HCT116 (cell line): ENCODE results near the gene KNDC1. TPM values are rescaled to one million over a fixed set of nuclear protein-coding genes. Genes with fewer than 3 reads are reported as not detected.

Source experiments
- ATAC-seq: fragments of 200-7000 bp; cut with Tn5 transposase; 2 replicates; pipeline ENCODE4 v1.9.1; 2020; ENCODE audit warnings: mild to moderate bottlenecking, moderate library complexity
- BruUV-seq: library from RNA; stranded (reverse); fragments of 400-500 nt; replicated peaks from 2 replicates; lab custom pipeline; 2021; lab: Mats Ljungman, UMichigan
- CTCF ChIA-PET: fragments of 300-600 bp; sonication (Branson Sonifier 250); formaldehyde crosslinking; loops from one replicate; lab custom pipeline; 2021; ENCODE audit warnings: antibody characterized with exemption; lab: Charles Lee
- POLR2A ChIA-PET: fragments of 300-600, 350-600 bp; sonication (Branson Sonifier 250); formaldehyde crosslinking; loops from one replicate; lab custom pipeline; 2021; ENCODE audit warnings: antibody characterized with exemption; lab: Charles Lee
- RAD21 ChIA-PET, 2 experiments: fragments of 300-600 bp; sonication (Branson Sonifier 250); formaldehyde crosslinking; loops; one replicate each; lab custom pipeline; 2023; ENCODE audit warnings: low total read pairs in 2 of 2; ENCODE audit not compliant: uncharacterized antibody in 2 of 2, unreplicated experiment in 2 of 2, low non-redundant PET in 1 of 2; lab: Charles Lee
- DNase-seq: peaks from one replicate; pipeline ENCODE4 v3.0.0-alpha.2; 2010; ENCODE audit warnings: low read depth, low spot score
- H2AFZ ChIP-seq: fragments of 200-600 bp; shearing (Covaris generic), sonication (generic); 2 replicates; pipeline ENCODE4 v1.6.1; 2017; ENCODE audit warnings: low read depth, mixed run types, mixed read lengths, antibody characterized with exemption, low read length; ENCODE audit not compliant: poor library complexity, severe bottlenecking
- H3K27ac ChIP-seq: 2 replicates; pipeline ENCODE4 v1.5.1; 2012; ENCODE audit warnings: low read depth, low read length
- H3K27me3 ChIP-seq: fragments of 200-600 bp; sonication (generic); 2 replicates; pipeline ENCODE4 v1.6.1; 2016; ENCODE audit warnings: mixed run types, low read length, mixed read lengths; ENCODE audit not compliant: insufficient read depth
- H3K36me3 ChIP-seq, 2 experiments: fragments of 200-500 bp in 1 of 2; fragments of 200-600 bp in 1 of 2; sonication (Bioruptor generic) in 1 of 2; sonication (generic) in 1 of 2; 2 replicates each; pipeline versions ENCODE4 v1.5.1 to v1.6.1; 2014 to 2016; ENCODE audit warnings: low read length in 2 of 2, inconsistent platforms in 1 of 2, mixed read lengths in 1 of 2, mixed run types in 1 of 2; ENCODE audit not compliant: insufficient read depth in 2 of 2, control insufficient read depth in 1 of 2
- H3K4me1 ChIP-seq, 2 experiments: fragments of 200-600 bp in 1 of 2; sonication (generic) in 1 of 2; 2 replicates each; pipeline versions ENCODE4 v1.5.1 to v1.6.1; 2012 to 2017; ENCODE audit warnings: low read length in 2 of 2, inconsistent platforms in 1 of 2, mild to moderate bottlenecking in 1 of 2, mixed read lengths in 1 of 2, mixed run types in 1 of 2, moderate library complexity in 1 of 2; ENCODE audit not compliant: insufficient read depth in 2 of 2, control insufficient read depth in 1 of 2
- H3K4me2 ChIP-seq: fragments of 200-600 bp; sonication (generic); 2 replicates; pipeline ENCODE4 v1.6.1; 2017; ENCODE audit warnings: mixed run types, low read length, mixed read lengths
- H3K4me3 ChIP-seq, 2 experiments: fragments of 200-600 bp in 1 of 2; sonication (generic) in 1 of 2; replicated peaks in 1 of 2; 2 replicates each; pipeline ENCODE4 v1.5.1; 2011 to 2016; ENCODE audit warnings: low read length in 2 of 2, control low read depth in 1 of 2, low read depth in 1 of 2, mild to moderate bottlenecking in 1 of 2, mixed read lengths in 1 of 2, mixed run types in 1 of 2
- H3K79me2 ChIP-seq: fragments of 200-600 bp; sonication (generic); 2 replicates; pipeline ENCODE4 v1.6.1; 2017; ENCODE audit warnings: mild to moderate bottlenecking, mixed run types, low read length, moderate library complexity, mixed read lengths; ENCODE audit not compliant: insufficient read depth
- H3K9ac ChIP-seq: fragments of 200-600 bp; sonication (generic); 2 replicates; pipeline ENCODE4 v1.6.1; 2016; ENCODE audit warnings: low read length, mixed read lengths
- H3K9me2 ChIP-seq: fragments of 200-600 bp; sonication (generic), shearing (Covaris generic); 2 replicates; pipeline ENCODE4 v1.6.1; 2017; ENCODE audit warnings: mixed run types, mild to moderate bottlenecking, moderate library complexity; ENCODE audit not compliant: insufficient read depth
- H3K9me3 ChIP-seq, 2 experiments: fragments of 200-500 bp in 1 of 2; fragments of 200-600 bp in 1 of 2; sonication (Bioruptor generic) in 1 of 2; sonication (generic) in 1 of 2; 2 replicates each; pipeline ENCODE4 v1.6.1; 2014 to 2017; ENCODE audit warnings: low read length in 2 of 2, mixed read lengths in 2 of 2, inconsistent platforms in 1 of 2, low read depth in 1 of 2, mild to moderate bottlenecking in 1 of 2, mixed run types in 1 of 2, moderate library complexity in 1 of 2; ENCODE audit not compliant: control insufficient read depth in 1 of 2, insufficient read depth in 1 of 2
- H4K20me1 ChIP-seq: fragments of 200-600 bp; sonication (generic), shearing (Covaris generic); 2 replicates; pipeline ENCODE4 v1.6.1; 2017; ENCODE audit warnings: mixed run types, mild to moderate bottlenecking, moderate library complexity; ENCODE audit not compliant: insufficient read depth
- CBX3 ChIP-seq: IDR thresholded peaks from 2 replicates; pipeline ENCODE4 v1.6.1; 2012; ENCODE audit warnings: low read depth
- CEBPB ChIP-seq: IDR thresholded peaks from 2 replicates; pipeline ENCODE4 v1.6.1; 2012; ENCODE audit warnings: low read depth
- EGR1 ChIP-seq: IDR thresholded peaks from 2 replicates; pipeline ENCODE4 v1.6.1; 2012; ENCODE audit warnings: low read depth
- ELF1 ChIP-seq: IDR thresholded peaks from 2 replicates; pipeline ENCODE4 v1.6.1; 2012; ENCODE audit warnings: low read depth, borderline replicate concordance
- EZH2 ChIP-seq: fragments of 200-600 bp; sonication (generic); IDR thresholded peaks from 2 replicates; pipeline ENCODE4 v1.6.1; 2017; ENCODE audit warnings: antibody characterized with exemption, mixed run types
- FOSL1 ChIP-seq: IDR thresholded peaks from 2 replicates; pipeline ENCODE4 v1.6.1; 2012; ENCODE audit warnings: low read depth
- MAX ChIP-seq: IDR thresholded peaks from 2 replicates; pipeline ENCODE4 v1.6.1; 2012
- POLR2A ChIP-seq: IDR thresholded peaks from 2 replicates; pipeline ENCODE4 v1.7.0; 2011; ENCODE audit warnings: borderline replicate concordance; ENCODE audit not compliant: insufficient read depth, insufficient read length; ENCODE audit errors: extremely low read depth
- POLR2AphosphoS5 ChIP-seq: IDR thresholded peaks from 2 replicates; pipeline ENCODE4 v1.6.1; 2011; ENCODE audit warnings: mild to moderate bottlenecking, low read depth, low read length, moderate library complexity
- RAD21 ChIP-seq: IDR thresholded peaks from 2 replicates; pipeline ENCODE4 v1.6.1; 2012; ENCODE audit warnings: low read depth, mild to moderate bottlenecking
- REST ChIP-seq: IDR thresholded peaks from 2 replicates; pipeline ENCODE4 v1.6.1; 2012; ENCODE audit warnings: low read depth
- SP1 ChIP-seq: IDR thresholded peaks from 2 replicates; pipeline ENCODE4 v1.6.1; 2012; ENCODE audit warnings: low read depth
- SRF ChIP-seq: IDR thresholded peaks from 2 replicates; pipeline ENCODE4 v1.6.1; 2012; ENCODE audit warnings: low read depth
- ZFX ChIP-seq: fragments of 450-650 bp; IDR thresholded peaks from 2 replicates; pipeline ENCODE4 v1.6.1; 2017
- ZNF274 ChIP-seq: fragments of 200-500 bp; sonication (Bioruptor generic); IDR thresholded peaks from 2 replicates; pipeline ENCODE4 v1.6.1; 2014; ENCODE audit warnings: mild to moderate bottlenecking, low read depth, low read length, inconsistent platforms
- intact Hi-C: fragments of 100-400 bp; cut with micrococcal nuclease; formaldehyde crosslinking; loops from 2 replicates; pipeline ENCODE4 v1.10.0; 2022
- total RNA-seq: library from RNA; stranded (reverse); gene quantifications from one replicate; pipeline ENCODE4 v1.2.1, GENCODE V29; 2021; ENCODE audit not compliant: unreplicated experiment
- TF ChIP-seq, protein P1 (sequence below): IDR thresholded peaks from 2 replicates; pipeline ENCODE4 v1.6.1; 2012
- TF ChIP-seq, protein P2 (sequence below), 3 experiments: fragments of 200-600 bp in 1 of 3; sonication (generic) in 1 of 3; IDR thresholded peaks in 2 of 3; conservative IDR thresholded peaks in 1 of 3; 2 replicates each; pipeline ENCODE4 v1.5.1; 2012 to 2017; ENCODE audit warnings: low read depth in 2 of 3, low read length in 2 of 3, antibody characterized with exemption in 1 of 3, borderline replicate concordance in 1 of 3, control low read depth in 1 of 3, mild to moderate bottlenecking in 1 of 3, mixed read lengths in 1 of 3, mixed run types in 1 of 3, moderate library complexity in 1 of 3; ENCODE audit not compliant: insufficient read depth in 1 of 3

The KNDC1 gene
- total RNA-seq, 1 experiment from 2014 or later, result 3.6 TPM

GRCh38 chr10:133266056-133266795, 106.2 kb downstream of the KNDC1 start:
- Histone ChIP-seq H4K20me1 (no peaks in the 10 kb centered on the region), H3K9ac (no peak overlapping the region), H3K4me1 (peaks cover 5 to 12% of the 10 kb centered on the region in 2 experiments; a peak in 3 of 4 replicates), H3K27ac (no peak overlapping the region), H3K27me3 (no peaks in the 10 kb centered on the region), H3K9me2 (no peaks in the 10 kb centered on the region), H3K4me3 (no peak overlapping the region), H3K79me2 (no peaks in the 10 kb centered on the region), H3K9me3 (no peaks in the 10 kb centered on the region), H2AFZ (no peak overlapping the region), H3K36me3 (no peaks in the 10 kb centered on the region), H3K4me2 (no peak overlapping the region)
- no TSS peak for BruUV-seq
- CTCF ChIA-PET, result no interaction called here
- no peak for ATAC-seq
- intact Hi-C loops, result no loop called here
- RAD21 ChIA-PET, result no interaction called here
- TF ChIP-seq CBX3 (no peak), MAX (no peak), FOSL1 (no peak), POLR2A (no peak), CEBPB (no peak), EGR1 (no peak), EZH2 (no peak), SP1 (no peak), POLR2AphosphoS5 (no peak), SRF (no peak), REST (no peak), ZFX (no peak), ELF1 (no peak), RAD21 (no peak), ZNF274 (no peak)
- TF ChIP-seq, protein P1, sequence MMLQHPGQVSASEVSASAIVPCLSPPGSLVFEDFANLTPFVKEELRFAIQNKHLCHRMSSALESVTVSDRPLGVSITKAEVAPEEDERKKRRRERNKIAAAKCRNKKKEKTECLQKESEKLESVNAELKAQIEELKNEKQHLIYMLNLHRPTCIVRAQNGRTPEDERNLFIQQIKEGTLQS, result no peak
- TF ChIP-seq, protein P2, sequence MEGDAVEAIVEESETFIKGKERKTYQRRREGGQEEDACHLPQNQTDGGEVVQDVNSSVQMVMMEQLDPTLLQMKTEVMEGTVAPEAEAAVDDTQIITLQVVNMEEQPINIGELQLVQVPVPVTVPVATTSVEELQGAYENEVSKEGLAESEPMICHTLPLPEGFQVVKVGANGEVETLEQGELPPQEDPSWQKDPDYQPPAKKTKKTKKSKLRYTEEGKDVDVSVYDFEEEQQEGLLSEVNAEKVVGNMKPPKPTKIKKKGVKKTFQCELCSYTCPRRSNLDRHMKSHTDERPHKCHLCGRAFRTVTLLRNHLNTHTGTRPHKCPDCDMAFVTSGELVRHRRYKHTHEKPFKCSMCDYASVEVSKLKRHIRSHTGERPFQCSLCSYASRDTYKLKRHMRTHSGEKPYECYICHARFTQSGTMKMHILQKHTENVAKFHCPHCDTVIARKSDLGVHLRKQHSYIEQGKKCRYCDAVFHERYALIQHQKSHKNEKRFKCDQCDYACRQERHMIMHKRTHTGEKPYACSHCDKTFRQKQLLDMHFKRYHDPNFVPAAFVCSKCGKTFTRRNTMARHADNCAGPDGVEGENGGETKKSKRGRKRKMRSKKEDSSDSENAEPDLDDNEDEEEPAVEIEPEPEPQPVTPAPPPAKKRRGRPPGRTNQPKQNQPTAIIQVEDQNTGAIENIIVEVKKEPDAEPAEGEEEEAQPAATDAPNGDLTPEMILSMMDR (IDR thresholded peaks at IDR 0.05 in 2 of 3, conservative IDR thresholded peaks at IDR 0.05 in 1 of 3; ENCODE audit: borderline replicate concordance in 1 of 3, insufficient read depth in 1 of 3, low read depth in 2 of 3, low read length in 2 of 3), result no peak
- POLR2A ChIA-PET, result no interaction called here
- no peak for DNase-seq
